Dedifferentiated amniotic fluid mesenchymal stem cell (primary cell): Measurements from ENCODE around the gene NEU2.

Experiments used
- DNase-seq: peaks from one replicate; pipeline ENCODE4 v3.0.0-alpha.2; 2016; ENCODE audit errors: extremely low spot score

Gene NEU2

DNA sequence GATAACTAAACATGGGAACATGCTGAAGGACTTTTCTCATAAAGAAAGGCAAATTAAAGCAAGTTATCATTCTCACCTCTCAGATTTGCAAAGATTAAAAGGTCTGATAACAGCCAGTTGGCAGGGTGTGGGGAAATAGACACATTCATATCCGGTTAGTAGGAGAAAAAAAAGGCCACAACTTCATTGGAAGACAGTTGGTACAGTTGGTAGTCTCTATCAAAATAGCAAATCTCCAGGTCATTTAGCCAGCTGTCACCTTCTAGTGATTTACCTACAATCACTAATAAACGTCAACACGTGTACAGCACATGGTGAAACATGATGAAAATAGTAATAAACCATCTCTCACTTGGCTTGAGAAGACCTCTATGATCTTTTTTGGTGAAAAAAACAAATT lies 44.3 kb downstream of the NEU2 start:
- DNase-seq: no peak

DNA sequence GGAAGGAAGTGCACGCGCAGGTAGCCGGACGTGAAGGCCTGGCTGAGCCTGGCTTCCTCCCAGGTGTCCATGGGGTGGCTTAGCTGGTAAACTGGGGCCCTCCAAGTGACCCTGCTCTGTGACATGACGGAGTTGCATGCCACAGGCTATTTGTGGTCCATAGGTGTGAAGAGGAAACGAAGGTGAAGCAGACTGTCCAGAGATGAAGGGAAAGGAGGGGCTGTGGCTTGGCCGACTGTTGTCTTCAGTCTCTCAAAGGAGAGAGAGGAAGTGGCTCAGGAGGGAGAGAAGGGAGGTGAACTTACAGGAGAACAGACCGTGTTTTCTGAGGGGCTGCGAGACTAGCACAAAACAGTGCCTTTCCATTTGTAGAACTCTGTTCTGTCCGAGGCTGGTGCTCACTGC lies 47.0 kb downstream of the NEU2 start:
- DNase-seq: no peak

DNA sequence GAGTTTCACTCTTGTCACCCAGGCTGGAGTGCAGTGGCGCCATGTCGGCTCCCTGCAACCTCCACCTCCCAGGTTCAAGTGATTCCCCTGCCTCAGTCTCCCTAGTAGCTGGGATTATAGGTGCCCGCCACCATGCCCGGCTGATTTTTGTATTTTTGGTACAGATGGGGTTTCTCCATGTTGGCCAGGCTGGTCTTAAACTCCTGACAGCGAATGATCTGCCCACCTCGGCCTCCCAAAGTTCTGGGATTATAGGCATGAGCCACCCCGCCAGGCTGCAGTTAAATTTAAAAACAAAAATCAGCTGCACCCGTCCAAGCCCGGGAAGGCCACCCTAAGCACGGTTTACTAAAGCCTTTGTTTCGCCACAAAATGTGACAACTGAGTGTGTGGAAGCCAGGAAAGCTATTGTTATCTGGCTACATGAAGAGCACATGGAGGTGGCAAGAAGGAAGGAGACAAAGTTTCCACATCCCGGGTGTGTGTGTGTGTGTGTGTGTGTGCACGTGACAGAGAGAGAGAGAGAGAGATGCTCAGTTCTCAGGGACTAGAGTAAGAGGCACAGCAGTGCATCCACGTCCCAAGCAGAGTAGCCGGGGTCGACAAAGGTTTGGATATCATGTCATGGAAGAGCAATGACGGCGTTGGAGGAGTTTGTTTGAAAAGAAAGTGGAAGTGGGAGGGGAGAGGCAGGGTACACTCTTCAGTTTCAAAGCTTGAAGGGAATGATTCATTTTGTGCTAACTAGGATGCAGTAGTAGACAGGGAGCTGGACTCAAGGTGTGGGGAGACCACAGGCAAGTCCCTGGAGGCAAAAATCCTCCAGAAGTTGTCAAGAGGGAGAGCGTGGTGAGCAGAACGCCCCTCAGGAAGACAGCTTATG lies 47.7 kb downstream of the NEU2 start:
- no peak for DNase-seq

DNA sequence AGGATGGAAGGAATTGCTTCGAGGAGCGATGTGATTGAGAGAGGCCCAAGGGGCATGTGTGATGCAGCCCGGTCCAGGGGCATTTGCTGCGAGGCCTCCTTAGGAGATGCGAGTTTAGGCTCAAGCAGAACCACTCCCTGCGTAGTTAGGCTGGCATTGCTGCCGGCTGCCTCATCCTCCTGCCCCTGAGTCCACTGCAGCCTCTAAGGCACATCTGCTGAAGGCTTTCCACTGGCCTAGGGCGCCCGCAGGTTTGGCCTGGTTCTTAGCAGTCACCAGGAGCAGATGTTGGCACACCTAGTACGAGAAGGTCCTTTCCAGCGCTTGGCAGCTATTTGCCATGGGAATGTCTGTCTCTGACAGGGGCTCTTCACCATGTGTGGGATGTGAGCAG lies 48.4 kb downstream of the NEU2 start:
- no peak for DNase-seq

GRCh38 chr2:233081232-233081730 lies 48.8 kb downstream of the NEU2 start:
- DNase-seq: no peak

- DNase-seq: no peak
Observed at GRCh38 chr2:233081731-233082221, 49.3 kb downstream of the NEU2 start.

GRCh38 chr2:233082222-233082930 lies 49.9 kb downstream of the NEU2 start:
- DNase-seq: no peak

DNA sequence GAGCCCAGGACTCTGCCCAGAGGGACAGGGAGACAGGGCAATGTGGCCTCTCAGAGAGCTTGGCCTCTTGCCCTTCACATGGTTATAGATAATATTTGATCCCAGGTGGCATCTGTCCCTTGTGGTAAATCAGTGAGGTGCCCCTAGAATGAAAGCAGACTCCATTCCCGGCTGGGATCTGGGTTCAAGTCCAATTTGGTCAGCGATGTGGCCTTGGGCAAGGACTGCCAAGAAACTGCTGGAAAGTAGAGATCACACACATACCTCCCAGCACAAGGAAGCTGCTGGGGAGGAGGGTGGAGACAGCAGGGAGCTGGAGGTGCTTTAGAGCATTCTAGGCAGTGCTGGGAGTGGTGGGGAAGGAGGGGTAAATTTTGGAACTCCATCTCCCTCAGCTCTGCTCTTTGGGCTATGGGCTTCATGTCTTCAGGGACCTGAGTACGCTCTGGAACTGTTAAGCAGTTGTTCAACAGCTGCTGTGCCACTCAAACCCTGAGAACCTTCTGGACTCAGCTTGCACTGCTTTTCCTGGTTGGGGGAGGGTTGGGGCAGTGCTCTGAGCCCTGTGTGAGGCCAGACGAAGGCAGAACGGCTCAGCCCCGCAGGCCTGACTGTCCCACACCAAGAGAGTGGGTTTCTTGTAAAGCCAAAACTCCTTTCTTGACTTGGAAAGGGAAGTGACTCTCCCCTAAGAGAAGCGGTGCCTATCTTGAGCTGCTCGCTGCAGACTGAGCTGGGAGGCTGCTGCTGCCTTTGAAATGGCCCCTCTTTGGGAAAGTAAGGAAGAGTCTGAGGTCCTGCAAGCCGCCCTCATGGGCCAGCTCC lies 50.7 kb downstream of the NEU2 start:
- DNase-seq: no peak

- no peak for DNase-seq
Observed at GRCh38 chr2:233083782-233084181, 51.3 kb downstream of the NEU2 start.

- no peak for DNase-seq
Observed at GRCh38 chr2:233084488-233084887, 52.0 kb downstream of the NEU2 start.
